Calu3 (cell line): ENCODE results near the gene AARS1. TPM values are rescaled to one million over a fixed set of nuclear protein-coding genes. Genes with fewer than 3 reads are reported as not detected.

Source experiments
- total RNA-seq: library from RNA; stranded (reverse); gene quantifications from 2 replicates; pipeline ENCODE4 v1.2.3, GENCODE V29; 2022

The AARS1 gene
- total RNA-seq, 1 experiment from 2014 or later, result 261 TPM

Other genes with a start within 250 kb of the AARS1 start
- gene PDPR, start 175.2 kb downstream of the AARS1 start, total RNA-seq, result 30.3 and 31.9 TPM in 2 replicates
- 1.2 TPM in 2 replicates for gene CLEC18C, start 115.7 kb downstream of the AARS1 start, total RNA-seq
- gene EXOSC6, start 37.6 kb downstream of the AARS1 start, total RNA-seq, result 32.3 and 33.2 TPM in 2 replicates
- 44.6 and 45.2 TPM in 2 replicates for gene DDX19B, start 9.7 kb upstream of the AARS1 start, total RNA-seq
- gene DDX19A, start 57.4 kb upstream of the AARS1 start, total RNA-seq, result 50.9 and 59.8 TPM in 2 replicates
- 9.7 and 10.0 TPM in 2 replicates for gene ST3GAL2, start 149.6 kb upstream of the AARS1 start, total RNA-seq
- 27.6 and 29.1 TPM in 2 replicates for gene FCSK, start 165.1 kb upstream of the AARS1 start, total RNA-seq
- gene COG4, start 234.0 kb upstream of the AARS1 start, total RNA-seq, result 88.6 and 97.8 TPM in 2 replicates
- gene SF3B3, start 234.3 kb upstream of the AARS1 start, total RNA-seq, result 449 and 463 TPM in 2 replicates